Karpas-422 (cell line): Measurements from ENCODE around the gene RIPOR3. TPM values are rescaled to one million over a fixed set of nuclear protein-coding genes. Genes with fewer than 3 reads are reported as not detected.

Experiments used
- DNase-seq: peaks from one replicate; pipeline ENCODE4 v3.0.0-alpha.2; 2015
- H2AFZ ChIP-seq: fragments of 200-600 bp; sonication (generic); 2 replicates; pipeline ENCODE4 v1.6.1; 2014; ENCODE audit warnings: antibody characterized with exemption, low read length, mixed read lengths
- H3K27ac ChIP-seq: fragments of 200-600 bp; sonication (generic); 2 replicates; pipeline ENCODE4 v1.5.1; 2014; ENCODE audit warnings: mild to moderate bottlenecking, low read length, moderate library complexity
- H3K27me3 ChIP-seq: fragments of 200-600 bp; sonication (generic); 2 replicates; pipeline ENCODE4 v1.6.1; 2014; ENCODE audit warnings: low read length, mixed read lengths
- H3K36me3 ChIP-seq: fragments of 200-600 bp; sonication (generic); 2 replicates; pipeline ENCODE4 v1.6.1; 2014; ENCODE audit warnings: low read length, mixed read lengths; ENCODE audit not compliant: insufficient read depth
- H3K4me1 ChIP-seq: fragments of 200-600 bp; sonication (generic); 2 replicates; pipeline ENCODE4 v1.6.1; 2014; ENCODE audit warnings: mild to moderate bottlenecking, low read length, mixed read lengths
- H3K4me2 ChIP-seq: fragments of 200-600 bp; sonication (generic); 2 replicates; pipeline ENCODE4 v1.6.1; 2014; ENCODE audit warnings: low read length, low read depth, mild to moderate bottlenecking; ENCODE audit not compliant: poor library complexity, severe bottlenecking
- H3K4me3 ChIP-seq: fragments of 200-600 bp; sonication (generic); 2 replicates; pipeline ENCODE4 v1.5.1; 2014; ENCODE audit warnings: mild to moderate bottlenecking, antibody characterized with exemption, low read length, mixed read lengths
- H3K79me2 ChIP-seq: fragments of 200-600 bp; sonication (generic); 2 replicates; pipeline ENCODE4 v1.6.1; 2014; ENCODE audit warnings: mild to moderate bottlenecking, low read length, mixed read lengths
- H3K9ac ChIP-seq: fragments of 200-600 bp; sonication (generic); 2 replicates; pipeline ENCODE4 v1.6.0; 2014; ENCODE audit warnings: low read length
- H3K9me2 ChIP-seq: fragments of 200-600 bp; sonication (generic), shearing (Covaris generic); replicated peaks from 2 replicates; pipeline ENCODE4 v1.6.0; 2014; ENCODE audit warnings: mild to moderate bottlenecking, low read length, moderate library complexity; ENCODE audit not compliant: insufficient read depth
- H3K9me3 ChIP-seq: fragments of 300-700, 200-600 bp; sonication (generic); 2 replicates; pipeline ENCODE4 v1.6.1; 2014; ENCODE audit warnings: low read length, mixed read lengths
- H4K20me1 ChIP-seq: fragments of 200-600 bp; sonication (generic); 2 replicates; pipeline ENCODE4 v1.6.1; 2014; ENCODE audit warnings: mild to moderate bottlenecking, antibody characterized with exemption, low read length, low read depth; ENCODE audit not compliant: insufficient read depth
- small RNA-seq: library from RNA; depleted of rRNA; stranded (forward); fragments of <200 nt; gene quantifications from one replicate; pipeline ENCODE3, GENCODE V24; 2014
- total RNA-seq: library from RNA; depleted of rRNA; stranded (reverse); fragments of >200 nt; shearing (Covaris generic); gene quantifications from 2 replicates; pipeline ENCODE4 v1.2.3, GENCODE V29; 2014; ENCODE audit warnings: low replicate concordance; rRNA removed

Gene RIPOR3
- total RNA-seq, 1 experiment from 2014 or later = not detected

GRCh38 chr20:50538276-50538675 is 153.1 kb downstream of the RIPOR3 start:
- no peaks in the 10 kb centered on the region for H3K36me3 ChIP-seq
- no peak overlapping the region for H3K9ac ChIP-seq
- H3K79me2 ChIP-seq = 0 out of 2 replicates have a peak, but pooled peaks cover 2% of the 10 kb centered on the region
- peaks cover 69% of the 10 kb centered on the region for H4K20me1 ChIP-seq
- H3K4me2 ChIP-seq = no peak overlapping the region
- no peaks in the 10 kb centered on the region for H3K27me3 ChIP-seq
- H3K4me3 ChIP-seq = no peak overlapping the region
- H3K9me2 ChIP-seq = no peaks in the 10 kb centered on the region
- H3K27ac ChIP-seq = no peak overlapping the region
- DNase-seq = no peak
- H3K9me3 ChIP-seq = no peaks in the 10 kb centered on the region
- H2AFZ ChIP-seq = no peak overlapping the region
- H3K4me1 ChIP-seq = peaks cover 12% of the 10 kb centered on the region

- Histone ChIP-seq H4K20me1 (peaks cover 73% of the 10 kb centered on the region), H3K27me3 (no peaks in the 10 kb centered on the region), H3K9me2 (no peaks in the 10 kb centered on the region), H3K4me1 (peaks cover 12% of the 10 kb centered on the region), H3K9me3 (no peaks in the 10 kb centered on the region), H3K79me2 (0 out of 2 replicates have a peak, but pooled peaks cover 2% of the 10 kb centered on the region), H3K4me2 (no peak overlapping the region), H3K36me3 (no peaks in the 10 kb centered on the region), H2AFZ (no peak overlapping the region), H3K9ac (no peak overlapping the region), H3K4me3 (no peak overlapping the region), H3K27ac (no peak overlapping the region)
- no peak for DNase-seq
Measured at GRCh38 chr20:50537546-50538201, 153.7 kb downstream of the RIPOR3 start.

DNA sequence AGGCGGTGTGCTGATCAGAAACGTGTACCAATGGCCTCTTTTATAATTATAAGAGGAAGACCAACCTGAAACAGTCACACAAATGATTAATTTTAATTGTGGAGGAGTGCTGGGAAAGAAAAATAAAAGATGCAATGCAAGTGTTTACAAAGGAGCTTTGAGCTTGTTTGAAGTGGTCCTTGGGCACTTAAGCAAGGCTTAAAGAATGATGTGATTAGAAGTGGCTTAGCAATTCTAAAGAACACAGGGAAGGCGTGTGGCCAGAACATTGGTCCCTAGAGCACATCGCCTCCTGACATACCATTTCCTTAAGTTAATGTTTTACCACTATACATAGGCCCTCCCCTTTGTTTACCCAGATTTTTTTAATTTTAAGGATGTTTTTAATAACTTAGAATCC is 155.0 kb downstream of the RIPOR3 start:
- H4K20me1 ChIP-seq = peaks cover 71% of the 10 kb centered on the region
- no peak overlapping the region for H3K4me2 ChIP-seq
- no peak for DNase-seq
- H3K27me3 ChIP-seq = no peaks in the 10 kb centered on the region
- H3K9me2 ChIP-seq = no peaks in the 10 kb centered on the region
- H3K4me1 ChIP-seq = peaks cover 5% of the 10 kb centered on the region
- no peaks in the 10 kb centered on the region for H3K36me3 ChIP-seq
- 0 out of 2 replicates have a peak, but pooled peaks cover 2% of the 10 kb centered on the region for H3K79me2 ChIP-seq
- no peaks in the 10 kb centered on the region for H3K9me3 ChIP-seq
- H3K9ac ChIP-seq = no peak overlapping the region
- no peak overlapping the region for H3K27ac ChIP-seq
- no peak overlapping the region for H3K4me3 ChIP-seq
- H2AFZ ChIP-seq = no peak overlapping the region

Small RNA genes lying within 50 kb of the gene (small RNA-seq; reads per million reads assigned to genes)
- gene MIR1302-5 = not detected
- not detected for gene MIR645
- gene RF00019 = not detected

Other genes starting within 250 kb of the RIPOR3 start
- gene PTPN1, start 181.2 kb downstream of the RIPOR3 start, total RNA-seq = 6.5 and 10.9 TPM in 2 replicates
- gene PARD6B, start 40.0 kb upstream of the RIPOR3 start, total RNA-seq = 2.6 and 5.9 TPM in 2 replicates
- gene BCAS4, start 103.5 kb upstream of the RIPOR3 start, total RNA-seq = 191 and 231 TPM in 2 replicates
- gene ADNP, start 239.9 kb upstream of the RIPOR3 start, total RNA-seq = 40.1 and 55.5 TPM in 2 replicates